D341Med (cell line): ENCODE measurements around the gene CDC37L1.

Experiments
- DNase-seq: peaks from one replicate; pipeline ENCODE4 v3.0.0; 2012; ENCODE audit warnings: low spot score

Gene CDC37L1

DNA sequence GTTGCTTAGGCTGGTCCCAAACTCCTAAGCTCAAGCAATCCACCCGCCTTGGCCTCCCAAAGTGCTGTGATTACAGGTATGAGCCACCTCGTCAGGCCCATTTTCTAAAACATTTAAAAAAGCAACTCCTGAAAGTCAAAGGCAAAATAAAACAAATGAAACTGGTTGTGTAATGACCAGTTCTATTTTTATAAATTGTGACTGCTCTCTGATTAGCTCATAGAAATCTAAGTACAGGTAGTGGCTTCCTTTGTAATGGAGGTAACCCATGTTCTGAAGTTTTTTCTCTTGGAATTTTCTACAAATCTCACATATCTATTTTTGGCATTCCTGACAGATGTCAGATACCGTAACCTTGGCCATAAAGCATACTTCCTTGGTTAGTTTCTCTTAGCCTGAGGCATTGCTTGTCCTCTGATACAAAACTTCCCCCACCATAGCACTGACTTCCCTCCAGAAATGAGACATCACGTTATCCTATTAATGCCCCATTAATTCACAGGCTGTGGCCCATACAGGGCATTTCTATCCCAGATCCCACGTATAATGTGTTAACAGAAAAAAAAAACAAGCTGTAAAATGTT lies 75.7 kb downstream of the CDC37L1 start:
- no peak for DNase-seq

DNA sequence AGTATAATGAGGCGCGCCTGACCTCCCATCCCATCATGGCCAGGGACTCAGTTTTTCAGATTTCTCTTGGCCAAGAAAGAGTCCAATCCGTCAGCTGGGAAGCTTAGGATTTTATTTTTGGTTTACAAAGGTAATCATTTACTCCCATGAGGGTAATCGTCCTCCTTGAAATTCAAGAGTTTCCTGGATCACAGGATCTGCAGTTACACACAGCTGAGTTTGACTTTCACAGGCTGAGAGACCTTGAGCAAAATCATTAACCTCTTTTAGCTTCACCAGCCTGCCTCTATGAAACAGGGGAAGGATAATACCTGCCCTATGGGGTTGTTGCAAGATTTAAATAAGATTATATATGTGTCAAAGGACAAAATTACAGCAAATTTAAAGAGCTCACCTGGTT lies 77.1 kb downstream of the CDC37L1 start:
- no peak for DNase-seq
